Measurements from ENCODE around the gene LTA.

Gene LTA

GRCh38 chr6:31572041-31572911, at the start of gene LTA:
Gene LTA, plus strand, starts transcription at chr6:31572289. Its CDS starts 454 bp downstream, at chr6:31572743.
- DNase-seq, result no peak

GRCh38 chr6:31525553-31525931, 46.5 kb upstream of the LTA start:
- DNase-seq, result no peak

GRCh38 chr6:31525932-31526591, 46.0 kb upstream of the LTA start:
- no peak for DNase-seq

GRCh38 chr6:31528307-31528777, 43.7 kb upstream of the LTA start:
- DNase-seq, result no peak

GRCh38 chr6:31528821-31529328, 43.2 kb upstream of the LTA start, which contains the start of gene MCCD1:
Gene MCCD1, plus strand, starts transcription at chr6:31528962. Its CDS starts 53 bp downstream, at chr6:31529015.
- DNase-seq, result no peak

GRCh38 chr6:31529329-31530150, 42.5 kb upstream of the LTA start:
- DNase-seq, result no peak

- DNase-seq, result no peak
Observed at GRCh38 chr6:31530659-31531058, 41.4 kb upstream of the LTA start.

GRCh38 chr6:31531162-31531561, 40.9 kb upstream of the LTA start:
- DNase-seq, result no peak

- DNase-seq, result no peak
Observed at GRCh38 chr6:31531771-31532643, 40.1 kb upstream of the LTA start.

GRCh38 chr6:31532644-31533454, 39.2 kb upstream of the LTA start:
- no peak for DNase-seq

GRCh38 chr6:31533455-31533841, 38.6 kb upstream of the LTA start:
- DNase-seq, result no peak

GRCh38 chr6:31534011-31534410, 38.1 kb upstream of the LTA start:
- DNase-seq, result no peak

- no peak for DNase-seq
Observed at GRCh38 chr6:31534521-31535040, 37.5 kb upstream of the LTA start.

- no peak for DNase-seq
Observed at GRCh38 chr6:31535538-31536324, 36.4 kb upstream of the LTA start.

- DNase-seq, result no peak
Observed at GRCh38 chr6:31538805-31539400, 33.2 kb upstream of the LTA start.

GRCh38 chr6:31540640-31541039, 31.4 kb upstream of the LTA start:
- DNase-seq, result no peak

GRCh38 chr6:31541059-31541657, 30.9 kb upstream of the LTA start:
- peak; percentile 72 for DNase-seq

GRCh38 chr6:31541658-31542521, 30.2 kb upstream of the LTA start, which contains the start of gene DDX39B:
Gene DDX39B, minus strand, starts transcription at chr6:31542003. Its CDS starts 1,471 bp downstream, at chr6:31540532.
- DNase-seq, result peak; percentile 98

All from RPMI8226 (cell line).